Measurements from ENCODE around the gene ADAP1.

The ADAP1 gene

DNA sequence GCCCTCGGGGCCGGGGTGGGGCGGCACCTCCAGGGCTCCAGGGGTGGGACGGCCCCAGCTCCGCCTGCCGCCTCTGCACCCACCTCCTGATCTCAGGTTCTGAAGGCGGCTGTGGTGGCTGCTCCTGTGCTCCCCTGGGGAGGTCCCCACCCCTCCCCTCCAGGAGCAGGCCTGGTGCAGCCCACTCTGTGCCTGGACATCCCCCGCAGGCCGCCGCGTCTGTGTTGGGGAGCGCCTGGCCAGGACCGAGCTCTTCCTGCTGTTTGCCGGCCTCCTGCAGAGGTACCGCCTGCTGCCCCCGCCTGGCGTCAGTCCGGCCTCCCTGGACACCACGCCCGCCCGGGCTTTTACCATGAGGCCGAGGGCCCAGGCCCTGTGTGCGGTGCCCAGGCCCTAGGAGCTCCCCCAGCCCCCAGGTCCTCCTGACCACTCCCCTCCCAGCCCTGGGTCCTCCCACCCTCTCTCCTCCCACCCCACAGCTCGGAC is 34.0 kb upstream of the ADAP1 start:
- DNase-seq, result no peak

- no peak for DNase-seq
Measured at GRCh38 chr7:987909-988308, 33.4 kb upstream of the ADAP1 start.

- DNase-seq, result no peak
Measured at GRCh38 chr7:986766-987751, 32.6 kb upstream of the ADAP1 start.

GRCh38 chr7:985915-986741 is 31.6 kb upstream of the ADAP1 start:
- no peak for DNase-seq

DNA sequence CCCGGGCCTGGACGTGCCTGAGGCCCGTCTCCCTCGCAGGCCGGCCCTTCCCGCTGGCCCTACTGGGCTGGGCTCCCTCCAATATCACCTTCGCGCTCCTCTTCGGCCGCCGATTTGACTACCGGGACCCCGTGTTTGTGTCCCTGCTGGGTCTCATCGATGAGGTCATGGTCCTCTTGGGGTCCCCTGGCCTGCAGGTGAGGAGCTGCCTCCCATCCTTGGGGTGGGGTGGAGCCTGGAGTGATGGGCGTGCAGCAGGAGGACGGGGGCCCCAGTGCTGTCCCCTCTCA is 30.6 kb upstream of the ADAP1 start:
- DNase-seq, result no peak

DNA sequence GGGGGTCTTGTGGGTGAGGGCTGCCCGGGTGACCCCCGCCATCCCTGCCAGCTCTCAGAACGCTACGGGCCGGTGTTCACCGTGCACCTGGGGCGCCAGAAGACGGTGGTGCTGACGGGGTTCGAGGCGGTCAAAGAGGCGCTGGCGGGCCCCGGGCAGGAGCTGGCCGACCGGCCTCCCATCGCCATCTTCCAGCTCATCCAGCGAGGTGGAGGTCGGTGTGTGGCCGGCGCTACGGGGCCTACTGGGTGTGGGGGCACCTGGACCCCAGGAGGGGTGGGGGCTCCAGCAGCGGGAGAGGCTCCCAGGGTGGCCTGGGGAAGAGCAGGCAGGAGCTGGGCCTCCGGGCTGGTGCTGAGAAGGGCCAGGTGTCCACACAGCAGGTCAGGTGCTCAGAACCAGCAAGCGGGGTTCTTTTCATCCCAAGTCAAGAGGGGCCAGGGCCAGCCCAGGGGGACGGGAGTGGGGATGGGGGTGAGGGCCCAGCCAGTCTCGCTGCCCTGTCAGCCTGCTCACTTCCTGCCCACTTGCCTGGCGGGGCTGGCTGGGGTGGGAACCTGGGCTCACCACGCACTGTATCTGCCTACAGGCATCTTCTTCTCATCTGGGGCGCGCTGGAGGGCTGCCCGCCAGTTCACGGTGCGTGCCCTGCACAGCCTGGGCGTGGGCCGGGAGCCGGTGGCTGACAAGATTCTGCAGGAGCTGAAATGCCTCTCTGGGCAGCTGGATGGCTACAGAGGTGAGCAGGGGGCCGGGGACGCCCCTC is 30.1 kb upstream of the ADAP1 start:
- DNase-seq, result no peak

- DNase-seq, result no peak
Measured at GRCh38 chr7:983616-984071, 29.2 kb upstream of the ADAP1 start.

DNA sequence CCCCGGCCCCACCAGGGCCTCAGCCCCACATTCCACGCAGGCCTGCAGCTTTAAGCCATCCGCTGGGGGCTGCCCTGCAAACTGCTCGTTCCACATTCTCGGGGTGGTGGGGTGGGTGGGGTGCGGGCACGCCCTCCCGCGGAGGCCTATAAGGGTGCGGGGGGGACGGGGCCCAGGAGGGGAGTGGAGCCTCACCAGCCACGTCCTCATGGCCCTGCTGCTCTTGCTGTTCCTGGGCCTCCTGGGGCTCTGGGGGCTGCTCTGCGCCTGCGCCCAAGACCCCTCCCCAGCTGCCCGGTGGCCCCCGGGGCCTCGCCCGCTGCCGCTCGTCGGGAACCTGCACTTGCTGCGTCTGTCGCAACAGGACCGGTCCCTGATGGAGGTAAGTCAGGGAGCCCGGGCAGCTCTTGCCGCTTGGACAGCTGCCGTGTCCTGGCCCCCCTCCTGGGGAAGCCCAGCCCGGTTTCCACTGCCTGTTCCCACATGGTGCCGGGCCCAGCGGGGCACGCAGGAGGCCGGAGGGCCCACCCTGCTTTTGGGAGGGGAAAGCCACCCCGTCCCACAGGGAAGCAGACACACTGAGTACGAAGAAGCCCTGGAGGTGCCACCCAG is 28.6 kb upstream of the ADAP1 start, which contains the start of gene CYP2W1:
Gene CYP2W1, plus strand, starts transcription at position 178 of the 612 bp plus-strand sequence. Its CDS starts 31 bp downstream, at position 209.
- no peak for DNase-seq

- no peak for DNase-seq
Measured at GRCh38 chr7:982511-983003, 28.1 kb upstream of the ADAP1 start.

DNA sequence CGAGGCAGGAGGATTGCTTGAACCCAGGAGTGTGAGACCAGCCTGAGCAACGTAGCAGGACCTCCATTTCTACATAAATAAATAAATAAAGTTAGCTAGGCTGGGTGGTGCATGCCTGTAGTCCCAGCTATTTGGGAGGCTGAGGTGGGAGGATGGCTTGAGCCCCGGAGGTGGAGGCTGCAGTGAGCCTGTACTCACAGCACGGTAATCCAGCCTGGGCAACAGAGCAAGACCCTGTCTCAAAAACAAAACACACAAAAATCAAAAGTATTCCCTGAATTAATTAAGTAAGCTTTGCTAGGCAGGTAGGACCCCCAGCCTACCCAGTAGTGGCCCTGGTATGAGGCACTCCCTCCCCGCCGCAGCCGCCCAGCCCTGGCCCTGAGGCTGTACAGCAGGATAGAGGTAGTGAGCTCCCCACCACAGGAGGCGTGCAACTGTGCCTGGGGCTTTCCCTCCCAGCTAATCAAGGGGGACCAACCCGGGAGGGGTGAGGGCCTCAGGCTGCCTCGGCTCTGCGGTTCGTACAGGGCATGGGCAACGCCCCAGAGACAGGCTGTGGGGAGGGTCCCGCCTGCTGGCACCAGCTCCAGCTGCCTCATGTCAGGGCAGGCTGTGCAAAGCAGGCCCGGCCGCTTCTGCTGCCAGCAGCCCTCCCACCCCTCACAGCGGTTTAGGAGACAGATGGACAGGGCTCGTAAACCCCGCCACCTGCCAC is 27.5 kb upstream of the ADAP1 start:
- DNase-seq, result no peak

- no peak for DNase-seq
Measured at GRCh38 chr7:979886-980571, 25.5 kb upstream of the ADAP1 start.

DNA sequence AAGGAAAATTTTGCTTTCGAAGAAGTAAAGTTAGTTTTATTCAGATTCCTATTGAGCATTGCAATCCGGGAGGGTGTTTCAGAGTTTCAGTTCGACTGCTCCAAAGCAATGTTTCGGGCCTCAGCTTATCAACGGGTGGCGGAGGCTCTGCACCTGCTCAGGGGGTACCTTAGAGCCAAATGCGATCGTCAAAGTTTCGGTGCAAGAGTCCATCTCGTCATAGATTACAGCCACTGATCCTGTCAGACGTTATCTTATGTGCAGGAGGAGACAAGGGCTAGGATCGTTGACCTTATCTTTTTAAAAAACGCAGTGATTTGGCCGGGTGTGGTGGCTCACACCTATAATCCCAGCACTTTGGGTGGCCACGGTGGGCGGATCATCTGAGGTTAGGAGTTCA is 24.7 kb upstream of the ADAP1 start:
- no peak for DNase-seq

DNA sequence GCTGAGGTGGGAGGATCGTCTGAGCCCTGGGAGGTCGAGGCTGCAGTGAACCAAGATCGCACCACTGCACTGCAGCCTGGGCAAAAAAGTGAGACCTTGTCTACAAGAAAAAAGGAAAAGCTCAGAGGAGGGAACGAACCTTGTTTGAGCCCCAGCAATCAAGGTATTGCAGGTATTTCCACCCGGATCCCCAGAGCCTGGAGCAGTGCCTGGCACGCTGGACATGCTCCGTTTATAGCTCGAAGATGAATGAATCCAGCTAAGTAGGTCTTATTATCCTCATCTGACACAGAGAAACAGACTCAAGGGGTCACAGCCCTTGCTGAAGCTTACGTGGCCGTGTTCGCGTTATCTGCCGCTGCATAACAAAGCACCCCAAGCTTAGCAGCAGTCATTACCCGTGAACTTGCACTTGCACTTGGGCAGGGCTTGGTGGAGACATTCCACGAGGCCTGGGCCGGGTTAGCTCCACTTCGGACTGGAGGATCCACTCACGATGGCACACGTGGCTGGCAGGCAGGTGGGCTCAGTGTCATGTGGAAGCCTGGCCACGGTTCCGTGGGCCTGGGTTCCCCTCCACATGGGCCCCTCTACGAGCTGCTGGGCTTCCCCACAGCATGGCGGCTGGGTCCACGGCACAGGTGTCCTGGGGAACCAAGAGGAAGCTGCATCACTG is 24.1 kb upstream of the ADAP1 start:
- no peak for DNase-seq

- DNase-seq, result no peak
Measured at GRCh38 chr7:978049-978346, 23.5 kb upstream of the ADAP1 start.

- DNase-seq, result no peak
Measured at GRCh38 chr7:977326-978048, 23.0 kb upstream of the ADAP1 start.

- DNase-seq, result no peak
Measured at GRCh38 chr7:976901-977325, 22.4 kb upstream of the ADAP1 start.

DNA sequence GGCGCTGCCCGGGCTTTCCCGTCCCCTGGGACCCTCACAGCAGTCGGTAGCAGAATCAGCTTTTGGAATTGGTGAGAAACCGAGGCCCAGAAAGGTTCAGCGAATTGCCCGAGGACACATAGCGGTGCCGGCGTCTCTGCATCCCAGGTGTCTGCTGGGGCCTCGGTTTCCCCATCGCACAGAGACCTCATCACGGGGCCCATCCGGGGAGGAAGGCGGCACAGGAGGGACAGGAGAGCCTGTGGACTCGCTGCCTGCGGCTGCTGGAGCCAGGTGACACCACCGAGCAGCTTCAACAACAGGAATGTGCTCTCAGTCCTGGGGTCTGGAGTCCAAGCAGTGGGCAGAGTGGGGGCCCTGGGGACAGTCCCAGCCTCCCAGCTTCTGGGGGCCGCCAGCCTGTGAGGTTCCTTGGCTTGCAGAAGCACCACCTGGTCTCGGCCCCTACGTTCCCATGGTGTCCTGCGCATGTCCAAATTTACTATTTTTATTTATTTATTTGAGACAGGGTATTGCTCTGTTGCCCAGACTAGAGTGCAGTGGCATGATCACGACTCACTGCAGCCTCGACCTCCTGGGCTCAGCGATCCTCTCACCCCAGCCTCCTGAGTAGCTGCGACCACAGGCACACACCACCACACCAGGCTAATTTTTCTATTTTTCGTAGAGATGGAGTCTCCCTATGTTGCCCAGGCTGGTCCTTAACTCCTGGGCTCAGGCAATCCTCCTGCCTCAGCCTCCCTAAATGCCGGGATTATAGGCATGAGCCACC is 21.4 kb upstream of the ADAP1 start:
- DNase-seq, result no peak

DNA sequence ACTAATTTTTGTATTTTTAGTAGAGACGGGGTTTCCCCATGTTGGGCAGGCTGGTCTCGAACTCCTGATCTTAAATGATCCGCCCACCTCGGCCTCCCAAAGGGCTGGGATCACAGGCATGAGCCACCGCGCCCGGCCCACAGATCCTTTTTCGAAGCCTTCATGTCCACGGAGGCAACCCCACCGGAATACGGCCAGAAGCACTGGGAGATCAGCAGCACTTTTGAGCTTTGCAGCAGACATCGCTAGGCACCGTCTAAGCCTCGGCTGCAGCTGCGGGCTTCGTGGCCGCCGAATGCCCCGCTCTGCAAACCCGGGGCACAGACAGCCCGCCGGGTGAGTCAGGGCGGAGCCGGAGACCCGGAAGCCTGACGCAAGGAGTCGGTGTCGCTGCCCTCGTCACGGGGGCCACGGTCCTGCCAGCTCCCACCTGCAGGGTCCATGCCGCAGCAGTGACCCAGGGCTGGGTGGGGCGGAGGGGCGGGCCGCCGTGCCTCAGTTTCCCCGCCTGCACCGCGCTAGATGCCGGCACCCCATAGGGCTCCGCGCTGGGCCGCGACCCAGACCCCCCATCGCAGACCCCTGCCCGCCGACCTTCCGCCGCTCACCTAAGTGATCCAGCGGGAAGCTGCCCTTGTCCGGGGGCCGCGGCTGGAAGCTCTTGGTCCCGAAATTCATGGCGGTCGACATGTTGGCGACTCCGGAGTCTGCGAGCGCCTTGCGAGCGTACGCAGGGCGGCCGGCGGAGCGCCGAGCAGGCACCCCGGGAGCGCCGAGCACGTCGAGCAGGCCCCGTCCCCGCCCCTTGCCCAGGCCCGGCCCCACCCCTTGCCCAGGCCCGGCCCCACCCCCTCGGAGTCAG is 20.6 kb upstream of the ADAP1 start, which contains the start of gene COX19:
Gene COX19, minus strand, starts transcription at position 730 of the 862 bp plus-strand sequence. Its CDS starts 40 bp downstream, at position 690.
- DNase-seq, result peak; percentile 82
